OCI-LY7 (cell line): ENCODE data around the gene AFF3.

ENCODE experiments used
- CTCF ChIP-seq: fragments of 200-600 bp; sonication (generic); conservative IDR thresholded peaks from 2 replicates; pipeline ENCODE4 v1.5.1; 2014; ENCODE audit warnings: mild to moderate bottlenecking, antibody characterized with exemption, low read length, moderate library complexity, mixed read lengths
- EZH2phosphoT487 ChIP-seq: fragments of 200-600 bp; sonication (generic); IDR thresholded peaks from 2 replicates; pipeline ENCODE4 v1.6.1; 2018; ENCODE audit warnings: low read depth, borderline replicate concordance, mild to moderate bottlenecking, mixed run types, antibody characterized with exemption, low read length, moderate library complexity, mixed read lengths

GRCh38 chr2:99925960-99926359 lies 216.4 kb downstream of the AFF3 start:
- TF ChIP-seq CTCF (no peak), EZH2phosphoT487 (no peak)
